ENCODE measurements around the gene SUPT3H.
"Not testable (repeated sequence)": the region's sequence is repeated elsewhere in the genome, so short reads cannot be mapped to it uniquely, and the experiment has no call there.

SUPT3H gene

GRCh38 chr6:45310118-45310788 is 67.5 kb downstream of the SUPT3H start:
- peak; percentile 38 for FAIRE-seq
- no peak for DNase-seq (ENCODE audit: insufficient read length, low spot score)
- TF ChIP-seq POU2F2 (IDR thresholded peaks at IDR 0.05; ENCODE audit: low read depth, low read length) (no peak), POLR2AphosphoS5 (IDR thresholded peaks at IDR 0.05; ENCODE audit: low read depth, low read length) (no peak), TAF1 (IDR thresholded peaks at IDR 0.05; ENCODE audit: low read depth, low read length) (no peak), PAX5 (IDR thresholded peaks at IDR 0.05; ENCODE audit: insufficient read depth, low read length, severe bottlenecking) (no peak), SPI1 (IDR thresholded peaks at IDR 0.05; ENCODE audit: low read depth, low read length) (no peak), POLR2A (IDR thresholded peaks at IDR 0.05; ENCODE audit: low read depth, low read length) (no peak)

GRCh38 chr6:45305546-45305945 is 72.2 kb downstream of the SUPT3H start:
- DNase-seq (ENCODE audit: insufficient read length, low spot score) (no peak), FAIRE-seq (no peak)
- TF ChIP-seq SPI1 (IDR thresholded peaks at IDR 0.05; ENCODE audit: low read depth, low read length) = no peak
- TF ChIP-seq TAF1 (IDR thresholded peaks at IDR 0.05; ENCODE audit: low read depth, low read length) = no peak
- TF ChIP-seq POLR2AphosphoS5 (IDR thresholded peaks at IDR 0.05; ENCODE audit: low read depth, low read length) = no peak

GRCh38 chr6:45302832-45303231 is 74.9 kb downstream of the SUPT3H start:
- no peak for DNase-seq (ENCODE audit: insufficient read length, low spot score)
- TF ChIP-seq SPI1 (IDR thresholded peaks at IDR 0.05; ENCODE audit: low read depth, low read length) (no peak), POU2F2 (IDR thresholded peaks at IDR 0.05; ENCODE audit: low read depth, low read length) (no peak), POLR2A (IDR thresholded peaks at IDR 0.05; ENCODE audit: low read depth, low read length) (no peak), PAX5 (IDR thresholded peaks at IDR 0.05; ENCODE audit: insufficient read depth, low read length, severe bottlenecking) (no peak), POLR2AphosphoS5 (IDR thresholded peaks at IDR 0.05; ENCODE audit: low read depth, low read length) (no peak), TAF1 (IDR thresholded peaks at IDR 0.05; ENCODE audit: low read depth, low read length) (no peak)
- FAIRE-seq = no peak

- TF ChIP-seq POLR2A (IDR thresholded peaks at IDR 0.05; ENCODE audit: low read depth, low read length) = no peak
- no peak for TF ChIP-seq POLR2AphosphoS5 (IDR thresholded peaks at IDR 0.05; ENCODE audit: low read depth, low read length)
- TF ChIP-seq PAX5 (IDR thresholded peaks at IDR 0.05; ENCODE audit: insufficient read depth, low read length, severe bottlenecking) = no peak
- TF ChIP-seq TAF1 (IDR thresholded peaks at IDR 0.05; ENCODE audit: low read depth, low read length) = no peak
- TF ChIP-seq POU2F2 (IDR thresholded peaks at IDR 0.05; ENCODE audit: low read depth, low read length) = no peak
- TF ChIP-seq SPI1 (IDR thresholded peaks at IDR 0.05; ENCODE audit: low read depth, low read length) = no peak
- DNase-seq (ENCODE audit: insufficient read length, low spot score) (no peak), FAIRE-seq (no peak)
These were observed 76.2 kb downstream of the SUPT3H start for GRCh38 chr6:45301348-45302142.

- TF ChIP-seq PAX5 (IDR thresholded peaks at IDR 0.05; ENCODE audit: insufficient read depth, low read length, severe bottlenecking) (no peak), POLR2A (IDR thresholded peaks at IDR 0.05; ENCODE audit: low read depth, low read length) (no peak), POU2F2 (IDR thresholded peaks at IDR 0.05; ENCODE audit: low read depth, low read length) (no peak), TAF1 (IDR thresholded peaks at IDR 0.05; ENCODE audit: low read depth, low read length) (no peak), POLR2AphosphoS5 (IDR thresholded peaks at IDR 0.05; ENCODE audit: low read depth, low read length) (no peak), SPI1 (IDR thresholded peaks at IDR 0.05; ENCODE audit: low read depth, low read length) (no peak)
- FAIRE-seq (no peak), DNase-seq (ENCODE audit: insufficient read length, low spot score) (no peak)
These were observed 77.0 kb downstream of the SUPT3H start for GRCh38 chr6:45300736-45301135.

GRCh38 chr6:45299096-45299581 is 78.6 kb downstream of the SUPT3H start:
- DNase-seq (ENCODE audit: insufficient read length, low spot score) (no peak), FAIRE-seq (no peak)
- TF ChIP-seq POLR2A (IDR thresholded peaks at IDR 0.05; ENCODE audit: low read depth, low read length) = no peak
- no peak for TF ChIP-seq SPI1 (IDR thresholded peaks at IDR 0.05; ENCODE audit: low read depth, low read length)
- no peak for TF ChIP-seq POU2F2 (IDR thresholded peaks at IDR 0.05; ENCODE audit: low read depth, low read length)
- TF ChIP-seq TAF1 (IDR thresholded peaks at IDR 0.05; ENCODE audit: low read depth, low read length) = no peak
- no peak for TF ChIP-seq POLR2AphosphoS5 (IDR thresholded peaks at IDR 0.05; ENCODE audit: low read depth, low read length)
- no peak for TF ChIP-seq PAX5 (IDR thresholded peaks at IDR 0.05; ENCODE audit: insufficient read depth, low read length, severe bottlenecking)

- FAIRE-seq (no peak), DNase-seq (ENCODE audit: insufficient read length, low spot score) (no peak)
- TF ChIP-seq TAF1 (IDR thresholded peaks at IDR 0.05; ENCODE audit: low read depth, low read length) = no peak
- TF ChIP-seq POLR2A (IDR thresholded peaks at IDR 0.05; ENCODE audit: low read depth, low read length) = no peak
- no peak for TF ChIP-seq PAX5 (IDR thresholded peaks at IDR 0.05; ENCODE audit: insufficient read depth, low read length, severe bottlenecking)
These were observed 80.4 kb downstream of the SUPT3H start for GRCh38 chr6:45297320-45297719.

GRCh38 chr6:45294065-45294701 is 83.6 kb downstream of the SUPT3H start:
- TF ChIP-seq SPI1 (IDR thresholded peaks at IDR 0.05; ENCODE audit: low read depth, low read length) = peak; percentile 83
- DNase-seq (ENCODE audit: insufficient read length, low spot score) = not testable (repeated sequence)
- FAIRE-seq = peak; percentile 74

GRCh38 chr6:45293306-45293705 is 84.4 kb downstream of the SUPT3H start:
- no peak for TF ChIP-seq SPI1 (IDR thresholded peaks at IDR 0.05; ENCODE audit: low read depth, low read length)
- TF ChIP-seq POLR2AphosphoS5 (IDR thresholded peaks at IDR 0.05; ENCODE audit: low read depth, low read length) = no peak
- no peak for TF ChIP-seq TAF1 (IDR thresholded peaks at IDR 0.05; ENCODE audit: low read depth, low read length)
- no peak for TF ChIP-seq PAX5 (IDR thresholded peaks at IDR 0.05; ENCODE audit: insufficient read depth, low read length, severe bottlenecking)
- TF ChIP-seq POLR2A (IDR thresholded peaks at IDR 0.05; ENCODE audit: low read depth, low read length) = no peak
- TF ChIP-seq POU2F2 (IDR thresholded peaks at IDR 0.05; ENCODE audit: low read depth, low read length) = no peak
- no peak for FAIRE-seq

More at GRCh38 chr6:45293306-45293705, 84.4 kb downstream of the SUPT3H start:
- no peak for DNase-seq (ENCODE audit: insufficient read length, low spot score)
